Endodermal cell (in vitro differentiated cells): ENCODE data around the gene TNIK. TPM values are rescaled to one million over a fixed set of nuclear protein-coding genes. Genes with fewer than 3 reads are reported as not detected.

Experiments
- DNase-seq: peaks from one replicate; pipeline ENCODE4 v3.0.0-alpha.2; 2017
- H3K27ac ChIP-seq: 2 replicates; pipeline ENCODE4 v1.5.1; 2013; ENCODE audit warnings: mild to moderate bottlenecking, low read depth, low read length, moderate library complexity
- H3K27me3 ChIP-seq: 2 replicates; pipeline ENCODE4 v1.6.1; 2013; ENCODE audit warnings: mild to moderate bottlenecking, low read length, moderate library complexity; ENCODE audit not compliant: insufficient read depth, control insufficient read depth, poor library complexity, severe bottlenecking
- H3K36me3 ChIP-seq: 2 replicates; pipeline ENCODE4 v1.7.0; 2013; ENCODE audit warnings: mild to moderate bottlenecking, low read length, moderate library complexity; ENCODE audit not compliant: control insufficient read depth, insufficient read depth
- H3K4me1 ChIP-seq: one replicate; pipeline ENCODE4 v1.7.0; 2013; ENCODE audit warnings: low read length; ENCODE audit not compliant: control insufficient read depth, insufficient read depth
- H3K4me3 ChIP-seq: 2 replicates; pipeline ENCODE4 v1.5.1; 2013; ENCODE audit warnings: mild to moderate bottlenecking, low read length, moderate library complexity
- H3K9ac ChIP-seq: 2 replicates; pipeline ENCODE4 v1.6.1; 2013; ENCODE audit warnings: mild to moderate bottlenecking, low read length, moderate library complexity; ENCODE audit not compliant: poor library complexity, severe bottlenecking; ENCODE audit errors: extremely low read depth
- H3K9me3 ChIP-seq: 2 replicates; pipeline ENCODE4 v1.6.1; 2013; ENCODE audit warnings: mild to moderate bottlenecking, low read length, moderate library complexity; ENCODE audit not compliant: control insufficient read depth
- H3K27ac Mint-ChIP-seq: 2 replicates; pipeline ENCODE4 v1.8.0; 2020; ENCODE audit warnings: mixed read lengths
- H3K27me3 Mint-ChIP-seq: 2 replicates; pipeline ENCODE4 v1.8.0; 2021; ENCODE audit warnings: mild to moderate bottlenecking, mixed read lengths; ENCODE audit not compliant: insufficient read depth
- H3K36me3 Mint-ChIP-seq: 2 replicates; pipeline ENCODE4 v1.8.0; 2020; ENCODE audit warnings: low read depth, mixed read lengths
- H3K4me1 Mint-ChIP-seq: 2 replicates; pipeline ENCODE4 v1.8.0; 2020; ENCODE audit warnings: mixed read lengths
- H3K4me3 Mint-ChIP-seq: 2 replicates; pipeline ENCODE4 v1.8.0; 2020; ENCODE audit warnings: mild to moderate bottlenecking, moderate library complexity, mixed read lengths
- H3K9me3 Mint-ChIP-seq: 2 replicates; pipeline ENCODE4 v1.8.0; 2020; ENCODE audit warnings: mild to moderate bottlenecking, mixed read lengths
- CTCF ChIP-seq: fragments of 200-600 bp; sonication (generic); conservative IDR thresholded peaks from 2 replicates; pipeline ENCODE4 v1.5.0; 2021; ENCODE audit warnings: antibody characterized with exemption, mild to moderate bottlenecking
- WGBS, 2 experiments: methylation state at CpG; one replicate each; pipeline versions ENCODE4 v1.1.5 to v1.1.7; 2013; ENCODE audit warnings: missing lambda C conversion rate in 2 of 2, mixed read lengths in 1 of 2; ENCODE audit not compliant: insufficient coverage in 1 of 2, insufficient read length in 1 of 2; 5-methylcytosine and 5-hydroxymethylcytosine counted together
- total RNA-seq, 2 donors: library from RNA; stranded (reverse); fragmentation: NEBNext Ultra II Directional in 1 of 2; extraction: Animal tissue kit (Norgen Biotek cat#: 25700) in 1 of 2; gene quantifications; 2 replicates in 1 of 2; 3 replicates in 1 of 2; pipeline ENCODE4 v1.2.1, GENCODE V29; 2021

The TNIK gene
- total RNA-seq, 2 donors from 2014 or later = 12.2 to 14.9 TPM

- no peak overlapping the region for H3K4me3 ChIP-seq
- H3K27ac Mint-ChIP-seq = no peak overlapping the region
- H3K9me3 ChIP-seq = no peaks in the 10 kb centered on the region
- H3K4me1 ChIP-seq = no peaks in the 10 kb centered on the region
- H3K27me3 Mint-ChIP-seq = no peaks in the 10 kb centered on the region
- 100% methylated on average over 1 of the region's 1 CpG; no CpG with 5 or more reads in 1 of the 2 experiments for WGBS, 2 experiments
- H3K4me1 Mint-ChIP-seq = peaks cover 2% of the 10 kb centered on the region
- no peaks in the 10 kb centered on the region for H3K36me3 ChIP-seq
- no peak overlapping the region for H3K9ac ChIP-seq
- no peak overlapping the region for H3K4me3 Mint-ChIP-seq
- no peak for DNase-seq
- H3K9me3 Mint-ChIP-seq = peaks cover 3% of the 10 kb centered on the region
- H3K27me3 ChIP-seq = no peaks in the 10 kb centered on the region
- H3K27ac ChIP-seq = no peak overlapping the region
- no peaks in the 10 kb centered on the region for H3K36me3 Mint-ChIP-seq
- no peak for TF ChIP-seq CTCF
These were observed 158.2 kb downstream of the TNIK start for GRCh38 chr3:171301998-171302397.

- Histone ChIP-seq H3K9ac (no peak overlapping the region), H3K4me1 (no peaks in the 10 kb centered on the region), H3K36me3 (no peaks in the 10 kb centered on the region), H3K4me3 (no peak overlapping the region), H3K27ac (no peak overlapping the region), H3K9me3 (no peaks in the 10 kb centered on the region), H3K27me3 (no peaks in the 10 kb centered on the region)
- WGBS, 2 experiments = 91% methylated on average over 1 of the region's 1 CpG; no CpG with 5 or more reads in 1 of the 2 experiments
- Mint-ChIP-seq H3K36me3 (no peaks in the 10 kb centered on the region), H3K27me3 (no peaks in the 10 kb centered on the region), H3K9me3 (peaks cover 3% of the 10 kb centered on the region), H3K4me1 (no peaks in the 10 kb centered on the region), H3K27ac (no peak overlapping the region), H3K4me3 (no peak overlapping the region)
- no peak for DNase-seq
- TF ChIP-seq CTCF = no peak
These were observed 159.2 kb downstream of the TNIK start for GRCh38 chr3:171301002-171301401.

GRCh38 chr3:171297951-171298350 is 162.3 kb downstream of the TNIK start:
- H3K4me3 ChIP-seq = no peak overlapping the region
- WGBS, 2 experiments = 0% methylated on average over 1 of the region's 1 CpG; no CpG with 5 or more reads in 1 of the 2 experiments
- peaks cover 7% of the 10 kb centered on the region for H3K4me1 Mint-ChIP-seq
- H3K27ac ChIP-seq = no peak overlapping the region
- no peak for TF ChIP-seq CTCF
- no peak overlapping the region for H3K27ac Mint-ChIP-seq
- no peak overlapping the region for H3K4me3 Mint-ChIP-seq
- H3K9ac ChIP-seq = no peak overlapping the region
- no peaks in the 10 kb centered on the region for H3K36me3 Mint-ChIP-seq
- H3K36me3 ChIP-seq = no peaks in the 10 kb centered on the region
- no peaks in the 10 kb centered on the region for H3K27me3 Mint-ChIP-seq
- H3K9me3 ChIP-seq = no peaks in the 10 kb centered on the region
- no peak for DNase-seq
- no peaks in the 10 kb centered on the region for H3K4me1 ChIP-seq
- no peaks in the 10 kb centered on the region for H3K27me3 ChIP-seq
- H3K9me3 Mint-ChIP-seq = no peaks in the 10 kb centered on the region
